A673 (cell line): Measurements from ENCODE around the gene MYT1.

Experiments
- EZH2 ChIP-seq: fragments of 200-600 bp; sonication (generic); IDR thresholded peaks from 2 replicates; pipeline ENCODE4 v1.6.1; 2017; ENCODE audit warnings: borderline replicate concordance, low read depth, mild to moderate bottlenecking, mixed read lengths, antibody characterized with exemption, low read length; ENCODE audit not compliant: poor library complexity, severe bottlenecking
- TF ChIP-seq, protein P1 (sequence below): fragments of 300-800, 200-600 bp; sonication (generic); conservative IDR thresholded peaks from 2 replicates; pipeline ENCODE4 v1.5.1; 2017; ENCODE audit warnings: low read depth, mild to moderate bottlenecking, antibody characterized with exemption, low read length, moderate library complexity, mixed read lengths

DNA sequence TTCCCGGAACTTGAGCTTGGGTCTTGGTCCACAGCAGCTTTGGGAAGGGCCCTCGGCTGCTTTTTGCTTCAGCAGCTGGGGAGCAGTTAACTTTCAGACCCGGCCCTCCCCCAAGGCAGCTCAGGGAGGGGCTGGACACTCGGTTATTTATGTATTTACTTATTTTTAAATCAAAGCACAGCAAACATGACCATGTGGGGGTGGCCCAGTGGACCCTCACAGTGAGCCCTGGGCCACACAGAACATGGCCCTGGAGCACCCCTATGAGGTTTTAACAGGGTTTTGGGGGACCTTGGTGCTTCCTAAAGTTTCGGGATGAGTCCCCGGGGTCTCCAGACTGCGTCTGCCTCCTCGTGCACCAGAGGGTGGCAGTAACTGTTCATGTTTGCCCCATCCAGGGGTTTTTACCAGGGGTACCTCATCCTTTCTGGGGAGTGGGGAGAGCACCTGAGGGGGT lies 30.3 kb upstream of the MYT1 start:
- TF ChIP-seq, protein P1, sequence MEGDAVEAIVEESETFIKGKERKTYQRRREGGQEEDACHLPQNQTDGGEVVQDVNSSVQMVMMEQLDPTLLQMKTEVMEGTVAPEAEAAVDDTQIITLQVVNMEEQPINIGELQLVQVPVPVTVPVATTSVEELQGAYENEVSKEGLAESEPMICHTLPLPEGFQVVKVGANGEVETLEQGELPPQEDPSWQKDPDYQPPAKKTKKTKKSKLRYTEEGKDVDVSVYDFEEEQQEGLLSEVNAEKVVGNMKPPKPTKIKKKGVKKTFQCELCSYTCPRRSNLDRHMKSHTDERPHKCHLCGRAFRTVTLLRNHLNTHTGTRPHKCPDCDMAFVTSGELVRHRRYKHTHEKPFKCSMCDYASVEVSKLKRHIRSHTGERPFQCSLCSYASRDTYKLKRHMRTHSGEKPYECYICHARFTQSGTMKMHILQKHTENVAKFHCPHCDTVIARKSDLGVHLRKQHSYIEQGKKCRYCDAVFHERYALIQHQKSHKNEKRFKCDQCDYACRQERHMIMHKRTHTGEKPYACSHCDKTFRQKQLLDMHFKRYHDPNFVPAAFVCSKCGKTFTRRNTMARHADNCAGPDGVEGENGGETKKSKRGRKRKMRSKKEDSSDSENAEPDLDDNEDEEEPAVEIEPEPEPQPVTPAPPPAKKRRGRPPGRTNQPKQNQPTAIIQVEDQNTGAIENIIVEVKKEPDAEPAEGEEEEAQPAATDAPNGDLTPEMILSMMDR: peak; percentile 41; the same call in 1 of the 2 replicates
- no peak for TF ChIP-seq EZH2
